GM18526 (cell line): ENCODE data around the gene OR2T34.
"Not testable (repeated sequence)": the region's sequence is repeated elsewhere in the genome, so short reads cannot be mapped to it uniquely, and the experiment has no call there.

Experiments used
- POLR2A ChIP-seq: IDR thresholded peaks from 3 replicates; pipeline ENCODE4 v1.6.1; 2011; ENCODE audit not compliant: insufficient read length; ENCODE audit errors: extremely low read depth

Gene OR2T34, protein sequence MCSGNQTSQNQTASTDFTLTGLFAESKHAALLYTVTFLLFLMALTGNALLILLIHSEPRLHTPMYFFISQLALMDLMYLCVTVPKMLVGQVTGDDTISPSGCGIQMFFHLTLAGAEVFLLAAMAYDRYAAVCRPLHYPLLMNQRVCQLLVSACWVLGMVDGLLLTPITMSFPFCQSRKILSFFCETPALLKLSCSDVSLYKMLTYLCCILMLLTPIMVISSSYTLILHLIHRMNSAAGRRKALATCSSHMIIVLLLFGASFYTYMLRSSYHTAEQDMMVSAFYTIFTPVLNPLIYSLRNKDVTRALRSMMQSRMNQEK

DNA sequence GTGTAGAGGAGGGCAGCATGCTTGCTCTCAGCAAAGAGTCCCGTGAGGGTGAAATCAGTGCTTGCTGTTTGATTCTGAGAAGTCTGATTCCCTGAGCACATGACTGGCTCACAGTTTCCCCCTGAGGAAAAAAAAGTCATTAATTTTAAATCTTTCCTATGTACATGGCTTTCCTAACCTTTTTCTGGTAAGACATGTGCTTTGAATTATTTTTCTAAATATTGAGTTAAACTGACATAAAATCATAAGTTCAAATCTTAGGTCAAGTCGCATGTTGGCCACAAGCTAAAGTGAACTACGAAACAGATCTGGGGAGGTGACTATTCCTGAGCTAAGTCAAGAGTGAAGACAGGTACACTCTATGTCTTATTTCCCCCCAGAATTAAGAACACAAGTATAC, at the start of gene OR2T34:
OR2T34 (minus strand) TSS at position 101 of the 400 bp plus-strand sequence; CDS start at position 101, 0 bp downstream.
- not testable (repeated sequence) for TF ChIP-seq POLR2A

- TF ChIP-seq POLR2A = no peak
Measured at GRCh38 chr1:248622570-248623001, 48.0 kb upstream of the OR2T34 start.

GRCh38 chr1:248621770-248622169, 47.2 kb upstream of the OR2T34 start:
- TF ChIP-seq POLR2A = no peak

DNA sequence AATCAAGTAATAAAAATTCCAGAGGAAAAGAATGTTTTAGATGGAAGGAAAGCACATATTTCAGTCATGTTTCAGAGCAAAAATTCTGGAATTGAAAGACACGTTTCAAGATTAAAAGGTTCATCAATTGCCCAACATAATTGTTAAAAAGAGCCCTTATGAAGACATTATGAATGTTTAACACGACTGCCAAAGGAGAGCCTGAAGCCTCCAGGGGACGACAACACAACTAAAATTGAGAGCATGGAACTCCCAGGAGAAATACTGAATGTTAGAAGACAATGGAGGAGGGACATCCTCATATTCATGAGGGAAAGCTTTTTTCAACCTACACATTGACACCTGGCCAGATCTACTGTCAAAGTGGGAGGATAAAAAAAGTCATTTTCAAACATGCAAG, 44.3 kb upstream of the OR2T34 start:
- TF ChIP-seq POLR2A = no peak

DNA sequence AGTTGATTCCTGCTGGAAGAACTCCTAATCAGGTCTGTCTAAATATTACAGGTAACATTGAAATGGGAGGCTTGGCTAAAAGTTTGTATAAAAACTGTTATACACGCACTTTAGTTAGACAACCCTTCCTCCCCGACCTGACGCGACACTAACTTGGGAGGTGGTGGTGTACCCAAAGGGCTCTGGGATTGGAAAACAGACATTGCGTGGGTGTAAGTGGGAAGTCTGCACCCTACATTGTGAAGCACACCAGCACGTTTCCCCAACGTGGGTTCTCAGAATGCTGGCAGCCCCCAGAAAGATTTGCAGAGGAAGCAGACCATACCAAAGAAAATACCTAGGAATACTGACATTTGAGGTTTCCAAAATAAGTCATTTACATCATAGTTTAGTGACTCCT, 43.6 kb upstream of the OR2T34 start:
- TF ChIP-seq POLR2A = no peak

- TF ChIP-seq POLR2A = no peak
Measured at GRCh38 chr1:248613742-248614141, 39.2 kb upstream of the OR2T34 start.

- no peak for TF ChIP-seq POLR2A
Measured at GRCh38 chr1:248611883-248612414, 37.4 kb upstream of the OR2T34 start.

GRCh38 chr1:248610301-248610700, 35.7 kb upstream of the OR2T34 start:
- TF ChIP-seq POLR2A = no peak

DNA sequence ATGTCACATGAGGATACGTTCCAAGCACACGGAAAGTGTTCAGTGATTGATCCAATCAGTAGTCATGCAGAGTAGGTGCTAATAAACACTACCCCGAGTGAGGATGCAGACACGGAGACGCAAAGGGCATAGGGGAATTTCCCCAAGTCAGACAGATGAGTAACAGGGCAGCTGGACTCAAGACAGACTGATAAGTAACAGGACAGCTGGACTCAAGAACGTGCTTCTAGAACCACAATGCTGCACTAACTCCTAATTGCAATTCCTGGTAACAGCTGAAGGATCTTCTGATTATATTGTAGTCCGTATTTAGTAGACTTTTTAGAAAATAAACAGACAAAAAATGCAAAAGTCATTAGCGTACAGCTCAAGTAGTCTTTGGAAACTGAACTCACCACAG, 24.8 kb upstream of the OR2T34 start:
- TF ChIP-seq POLR2A = no peak

- no peak for TF ChIP-seq POLR2A
Measured at GRCh38 chr1:248597589-248597988, 23.0 kb upstream of the OR2T34 start, which contains the start of gene OR2T10. Gene OR2T10 (minus strand): TSS chr1:248597700. CDS start chr1:248593768, 3,932 bp downstream.

DNA sequence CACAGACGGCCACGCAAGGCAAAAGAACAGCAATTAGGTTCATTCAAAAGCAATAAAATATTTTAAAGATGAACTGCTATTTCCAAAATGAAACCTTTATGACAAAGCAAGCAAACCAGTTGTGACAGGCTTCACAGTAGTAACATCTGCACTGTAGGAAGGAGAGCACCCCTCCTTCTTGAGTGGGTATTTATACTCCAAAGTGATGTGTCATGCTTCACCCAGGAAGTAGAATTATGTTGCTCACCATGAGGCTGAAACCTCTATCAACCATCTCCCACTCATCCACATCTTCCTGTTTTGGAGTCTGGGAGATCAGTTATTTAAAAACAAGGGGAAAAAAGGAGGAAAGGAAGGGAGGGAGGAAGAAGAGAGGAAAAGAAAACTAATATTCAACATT, 22.1 kb upstream of the OR2T34 start:
- no peak for TF ChIP-seq POLR2A

GRCh38 chr1:248593226-248593625, 18.7 kb upstream of the OR2T34 start:
- TF ChIP-seq POLR2A = no peak

DNA sequence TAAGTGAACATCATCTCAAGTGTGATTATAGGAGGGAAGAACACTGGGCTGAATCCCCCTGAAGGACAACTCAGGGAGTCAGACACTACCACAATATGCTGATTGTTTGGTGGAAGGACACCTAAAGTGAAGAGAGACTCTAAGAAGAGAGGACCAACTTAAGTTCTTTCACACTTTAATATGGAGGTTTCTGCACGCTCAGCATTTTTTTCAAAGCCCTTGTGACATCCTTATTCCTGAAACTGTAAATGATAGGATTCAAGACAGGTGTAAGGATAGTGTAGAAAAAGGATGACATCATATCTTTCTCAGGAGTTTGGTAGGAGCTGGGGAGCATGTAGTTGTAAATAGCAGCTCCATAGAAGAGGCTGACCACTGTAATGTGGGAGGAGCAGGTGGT, 18.1 kb upstream of the OR2T34 start:
- TF ChIP-seq POLR2A = no peak

- TF ChIP-seq POLR2A = no peak
Measured at GRCh38 chr1:248590055-248590454, 15.5 kb upstream of the OR2T34 start.

DNA sequence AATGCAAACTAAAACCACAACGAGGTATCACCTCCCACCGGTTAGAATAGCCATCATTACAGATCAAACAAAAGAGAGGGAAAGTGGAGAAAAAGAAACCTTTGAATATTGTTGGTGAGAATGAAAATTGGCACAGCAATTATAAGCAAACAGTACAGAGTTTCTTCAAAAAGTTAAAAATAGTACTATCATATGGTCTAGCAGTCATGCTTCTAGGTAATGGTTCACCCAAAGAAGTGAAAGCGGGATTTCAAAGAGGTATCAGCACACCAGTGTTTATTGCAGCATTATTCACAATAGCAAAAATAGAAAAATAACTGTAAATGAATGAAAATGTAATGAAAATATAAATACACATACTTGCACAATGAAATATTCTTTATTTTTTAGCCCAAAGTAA, 14.8 kb upstream of the OR2T34 start:
- TF ChIP-seq POLR2A = no peak

- no peak for TF ChIP-seq POLR2A
Measured at GRCh38 chr1:248585266-248585665, 10.7 kb upstream of the OR2T34 start.

DNA sequence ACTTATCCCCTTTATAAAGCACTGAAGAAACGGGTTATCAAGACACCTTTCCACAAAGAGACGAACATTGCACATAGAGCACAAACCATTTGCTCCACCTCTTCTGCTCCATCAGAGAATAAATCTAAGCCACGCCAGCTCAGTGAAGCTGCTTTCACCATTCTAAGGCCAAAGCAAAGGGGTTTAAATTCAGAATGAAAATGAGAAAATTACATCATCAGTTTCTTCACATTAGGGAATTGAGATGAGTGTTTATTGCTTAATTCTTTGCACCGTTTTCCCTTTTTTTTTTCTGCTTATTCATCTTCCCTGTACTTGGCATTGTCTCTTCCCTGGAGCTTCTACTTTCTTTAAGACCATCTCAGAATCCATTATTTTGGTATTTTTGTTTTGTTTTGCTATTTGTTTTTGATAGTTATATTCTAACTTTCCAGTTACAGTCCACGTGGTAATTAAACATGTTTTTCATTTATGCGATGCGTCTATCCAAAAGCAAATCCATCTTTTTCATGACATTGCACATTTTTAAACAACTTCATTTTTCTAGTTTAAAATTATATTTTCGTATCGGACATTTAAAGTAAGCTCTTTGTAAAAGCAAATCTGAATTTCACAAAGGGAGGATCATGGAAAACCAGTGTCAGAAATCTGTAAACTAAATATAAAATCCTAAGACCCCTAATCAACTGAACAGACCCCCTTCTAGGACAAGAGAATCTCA, 1.9 kb upstream of the OR2T34 start:
- no peak for TF ChIP-seq POLR2A

GRCh38 chr1:248562672-248563071, 11.9 kb downstream of the OR2T34 start, which contains the start of gene OR2T29:
Gene OR2T29 (minus strand): TSS chr1:248562772. CDS start chr1:248559491, 3,281 bp downstream.
- not testable (repeated sequence) for TF ChIP-seq POLR2A
